Tibial artery (tissue), 4 donors: ENCODE results near the gene MFSD6.

Source experiments
- DNase-seq, 2 donors: peaks; one replicate each; pipeline ENCODE4 v3.0.0-alpha.2; 2019
- H3K27ac ChIP-seq, 2 donors: fragments of 200-600 bp; sonication (generic) in 1 of 2; 1 replicate in 1 of 2; 2 replicates in 1 of 2; pipeline ENCODE4 v1.5.1; 2018 to 2019; ENCODE audit warnings: mild to moderate bottlenecking in 1 of 2
- H3K27me3 ChIP-seq, 2 donors: fragments of 200-600 bp; sonication (generic) in 1 of 2; one replicate each; pipeline versions ENCODE4 v1.5.1 to v1.6.0; 2016 to 2019
- H3K36me3 ChIP-seq, 3 donors: fragments of 200-600 bp; sonication (generic) in 2 of 3; one replicate each; pipeline ENCODE4 v1.5.1; 2016 to 2019; ENCODE audit warnings: mild to moderate bottlenecking in 2 of 3
- H3K4me1 ChIP-seq, 4 donors: fragments of 200-600 bp; sonication (generic) in 2 of 4; 1 replicate in 3 of 4; 2 replicates in 1 of 4; pipeline ENCODE4 v1.5.1; 2016 to 2019
- H3K4me3 ChIP-seq, 2 donors: fragments of 200-600 bp; sonication (generic) in 1 of 2; 1 replicate in 1 of 2; 2 replicates in 1 of 2; pipeline ENCODE4 v1.5.1; 2018 to 2019; ENCODE audit warnings: mild to moderate bottlenecking in 2 of 2
- H3K9me3 ChIP-seq, 3 donors: fragments of 200-600 bp; sonication (generic) in 1 of 3; one replicate each; pipeline ENCODE4 v1.5.1; 2016 to 2019
- CTCF ChIP-seq, 2 experiments: fragments of 200-600 bp in 1 of 2; fragments of 450-650 bp in 1 of 2; IDR thresholded peaks; one replicate each; pipeline ENCODE4 v1.5.1; 2017 to 2019; ENCODE audit warnings: antibody characterized with exemption in 2 of 2, mild to moderate bottlenecking in 1 of 2, moderate library complexity in 1 of 2
- intact Hi-C: fragments of 100-400 bp; cut with DNase I; formaldehyde crosslinking; loops from one replicate; pipeline ENCODE4 v1.15.0; 2023; ENCODE audit warnings: low total_unique reads

Gene MFSD6

GRCh38 chr2:190446750-190447516 lies 38.8 kb downstream of the MFSD6 start:
- no peak for TF ChIP-seq CTCF (IDR thresholded peaks at IDR 0.05)
- no peak for DNase-seq
- Histone ChIP-seq H3K36me3 (no peaks in the 10 kb centered on the region), H3K27me3 (no peaks in the 10 kb centered on the region), H3K27ac (no peak overlapping the region), H3K9me3 (no peaks in the 10 kb centered on the region), H3K4me1 (peaks cover 0 to 11% (median 3%) of the 10 kb centered on the region in 4 donors), H3K4me3 (no peak overlapping the region)
- intact Hi-C loops: no loop called here

GRCh38 chr2:190447766-190448165 lies 39.6 kb downstream of the MFSD6 start:
- Histone ChIP-seq H3K9me3 (no peaks in the 10 kb centered on the region), H3K36me3 (no peaks in the 10 kb centered on the region), H3K4me1 (peaks cover 0 to 11% (median 3%) of the 10 kb centered on the region in 4 donors), H3K27ac (no peak overlapping the region), H3K4me3 (no peak overlapping the region), H3K27me3 (no peaks in the 10 kb centered on the region)
- intact Hi-C loops: no loop called here
- DNase-seq: no peak
- no peak for TF ChIP-seq CTCF (IDR thresholded peaks at IDR 0.05)

GRCh38 chr2:190449925-190450324 lies 41.8 kb downstream of the MFSD6 start:
- Histone ChIP-seq H3K4me3 (no peak overlapping the region), H3K27me3 (no peaks in the 10 kb centered on the region), H3K9me3 (no peaks in the 10 kb centered on the region), H3K27ac (no peak overlapping the region), H3K4me1 (peaks cover 0 to 11% (median 0%) of the 10 kb centered on the region in 4 donors), H3K36me3 (no peaks in the 10 kb centered on the region)
- TF ChIP-seq CTCF (IDR thresholded peaks at IDR 0.05): no peak
- DNase-seq: no peak
- intact Hi-C loops: no loop called here

GRCh38 chr2:190450363-190450762 lies 42.2 kb downstream of the MFSD6 start:
- Histone ChIP-seq H3K27ac (no peak overlapping the region), H3K4me3 (no peak overlapping the region), H3K36me3 (no peaks in the 10 kb centered on the region), H3K9me3 (no peaks in the 10 kb centered on the region), H3K27me3 (no peaks in the 10 kb centered on the region), H3K4me1 (peaks cover 0 to 11% (median 0%) of the 10 kb centered on the region in 4 donors)
- TF ChIP-seq CTCF (IDR thresholded peaks at IDR 0.05): no peak
- DNase-seq: no peak
- intact Hi-C loops: no loop called here

- no peak for TF ChIP-seq CTCF (IDR thresholded peaks at IDR 0.05)
- H3K27ac ChIP-seq: no peak overlapping the region
- H3K27me3 ChIP-seq: no peaks in the 10 kb centered on the region
- intact Hi-C loops: no loop called here
- no peak overlapping the region for H3K4me3 ChIP-seq
- H3K9me3 ChIP-seq: no peaks in the 10 kb centered on the region
- peaks cover 0 to 6% (median 0%) of the 10 kb centered on the region in 4 donors for H3K4me1 ChIP-seq
- H3K36me3 ChIP-seq: peaks cover 0 to 3% (median 0%) of the 10 kb centered on the region in 3 donors
- no peak for DNase-seq
Measured at GRCh38 chr2:190451561-190452176, 43.5 kb downstream of the MFSD6 start.
